RWPE2 (cell line): ENCODE measurements around the gene GPR63.

Experiments
- ATAC-seq: fragments of 200-7000 bp; cut with Tn5 transposase; 3 replicates; pipeline ENCODE4 v1.9.1; 2021; ENCODE audit warnings: low read depth
- DNase-seq: peaks from one replicate; pipeline ENCODE4 v3.0.0-alpha.2; 2020; ENCODE audit warnings: low spot score
- H3K27ac ChIP-seq: fragments of 450-650 bp; 2 replicates; pipeline ENCODE4 v1.5.1; 2017; ENCODE audit warnings: mild to moderate bottlenecking; ENCODE audit not compliant: poor library complexity, severe bottlenecking
- H3K27me3 ChIP-seq: fragments of 250-450 bp; sonication (Bioruptor Pico); 2 replicates; pipeline ENCODE4 v1.5.1; 2021; ENCODE audit warnings: mild to moderate bottlenecking, moderate library complexity; ENCODE audit not compliant: insufficient read depth, poor library complexity, severe bottlenecking
- H3K36me3 ChIP-seq: fragments of 250-450 bp; sonication (Bioruptor Pico); 2 replicates; pipeline ENCODE4 v1.5.1; 2020; ENCODE audit warnings: low read depth, mild to moderate bottlenecking, moderate library complexity
- H3K4me1 ChIP-seq: fragments of 250-450 bp; sonication (Bioruptor Pico); 2 replicates; pipeline ENCODE4 v1.5.1; 2021; ENCODE audit warnings: mild to moderate bottlenecking, moderate library complexity; ENCODE audit not compliant: insufficient read depth, poor library complexity, severe bottlenecking
- H3K4me3 ChIP-seq: fragments of 250-450 bp; sonication (Bioruptor Pico); 2 replicates; pipeline ENCODE4 v1.5.1; 2021; ENCODE audit warnings: mild to moderate bottlenecking, moderate library complexity; ENCODE audit not compliant: severe bottlenecking
- H3K9me3 ChIP-seq: fragments of 250-450 bp; sonication (Bioruptor Pico); 2 replicates; pipeline ENCODE4 v1.5.1; 2021; ENCODE audit warnings: mild to moderate bottlenecking, moderate library complexity; ENCODE audit not compliant: severe bottlenecking
- TF ChIP-seq, protein P1 (sequence below): fragments of 450-650 bp; IDR thresholded peaks from one replicate; pipeline ENCODE4 v1.5.1; 2017; ENCODE audit warnings: mild to moderate bottlenecking, moderate library complexity; ENCODE audit not compliant: poor library complexity, severe bottlenecking

The GPR63 gene

DNA sequence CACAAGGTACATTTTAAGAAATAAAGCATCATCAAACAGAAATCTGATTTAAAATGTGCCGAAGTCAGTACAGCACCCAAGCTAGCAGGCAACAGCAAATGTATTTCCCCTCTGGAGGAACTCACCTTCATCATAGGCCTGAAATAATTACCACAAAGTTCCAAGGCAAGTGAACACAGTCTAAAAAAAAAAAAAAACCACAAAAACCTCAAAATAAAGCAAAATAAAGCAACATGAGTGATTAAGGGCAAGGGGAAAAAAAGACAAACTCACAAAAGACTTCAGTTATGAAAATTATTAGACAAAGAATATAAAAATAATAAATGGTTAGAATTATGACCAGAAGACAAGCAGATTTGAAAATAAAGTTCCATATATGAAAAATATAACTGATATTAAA lies 10.4 kb downstream of the GPR63 start:
- TF ChIP-seq, protein P1, sequence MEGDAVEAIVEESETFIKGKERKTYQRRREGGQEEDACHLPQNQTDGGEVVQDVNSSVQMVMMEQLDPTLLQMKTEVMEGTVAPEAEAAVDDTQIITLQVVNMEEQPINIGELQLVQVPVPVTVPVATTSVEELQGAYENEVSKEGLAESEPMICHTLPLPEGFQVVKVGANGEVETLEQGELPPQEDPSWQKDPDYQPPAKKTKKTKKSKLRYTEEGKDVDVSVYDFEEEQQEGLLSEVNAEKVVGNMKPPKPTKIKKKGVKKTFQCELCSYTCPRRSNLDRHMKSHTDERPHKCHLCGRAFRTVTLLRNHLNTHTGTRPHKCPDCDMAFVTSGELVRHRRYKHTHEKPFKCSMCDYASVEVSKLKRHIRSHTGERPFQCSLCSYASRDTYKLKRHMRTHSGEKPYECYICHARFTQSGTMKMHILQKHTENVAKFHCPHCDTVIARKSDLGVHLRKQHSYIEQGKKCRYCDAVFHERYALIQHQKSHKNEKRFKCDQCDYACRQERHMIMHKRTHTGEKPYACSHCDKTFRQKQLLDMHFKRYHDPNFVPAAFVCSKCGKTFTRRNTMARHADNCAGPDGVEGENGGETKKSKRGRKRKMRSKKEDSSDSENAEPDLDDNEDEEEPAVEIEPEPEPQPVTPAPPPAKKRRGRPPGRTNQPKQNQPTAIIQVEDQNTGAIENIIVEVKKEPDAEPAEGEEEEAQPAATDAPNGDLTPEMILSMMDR, result no peak

DNA sequence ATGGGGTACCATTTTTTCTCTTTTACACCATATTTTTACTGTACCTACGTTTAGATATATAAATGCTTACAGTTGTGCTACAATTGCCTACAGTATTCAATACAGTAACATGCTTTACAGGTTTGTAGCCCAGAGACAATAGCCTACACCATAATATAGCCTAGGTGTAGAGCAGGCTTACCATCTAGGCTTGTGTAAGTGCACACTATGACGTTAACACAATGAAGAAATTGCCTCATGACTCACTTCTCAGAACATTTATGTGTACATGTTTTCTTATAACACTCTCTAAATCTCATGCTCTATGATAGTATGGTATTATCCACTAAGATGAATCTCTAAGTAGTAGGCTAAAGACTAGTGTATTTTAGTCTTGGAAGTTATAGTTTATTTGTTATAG lies 13.5 kb downstream of the GPR63 start:
- ATAC-seq, result no peak
- TF ChIP-seq, protein P1, result no peak
- H3K27me3 ChIP-seq, result no peaks in the 10 kb centered on the region

More for the DNA sequence above, 10.4 kb downstream of the GPR63 start:
- H3K27me3 ChIP-seq, result no peaks in the 10 kb centered on the region
- no peaks in the 10 kb centered on the region for H3K9me3 ChIP-seq
- H3K4me1 ChIP-seq, result no peaks in the 10 kb centered on the region
- no peak overlapping the region for H3K27ac ChIP-seq
- no peak for DNase-seq
- no peaks in the 10 kb centered on the region for H3K36me3 ChIP-seq
- ATAC-seq, result no peak
- H3K4me3 ChIP-seq, result no peak overlapping the region

DNA sequence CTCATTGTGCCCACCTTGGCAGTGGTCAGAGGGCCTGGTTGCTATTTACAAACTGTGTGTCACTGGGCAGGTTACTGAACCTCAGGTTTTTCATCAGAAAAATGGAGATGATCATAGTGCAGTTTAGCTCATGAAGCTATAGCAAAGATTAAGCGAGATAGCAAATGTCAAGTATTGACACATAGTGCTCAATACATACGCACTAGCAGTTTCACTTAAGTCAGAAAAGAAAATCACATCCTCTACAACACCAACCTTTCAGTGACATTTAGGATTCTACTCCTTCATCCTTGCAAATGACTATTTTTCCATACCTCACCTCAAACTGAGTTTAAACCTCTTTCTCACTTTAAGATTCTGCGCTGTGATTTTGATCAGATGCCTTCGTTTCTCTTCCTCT lies 16.2 kb downstream of the GPR63 start:
- H3K27ac ChIP-seq, result no peak overlapping the region
- H3K36me3 ChIP-seq, result no peaks in the 10 kb centered on the region
- H3K9me3 ChIP-seq, result no peaks in the 10 kb centered on the region
- no peaks in the 10 kb centered on the region for H3K4me1 ChIP-seq
- ATAC-seq, result no peak
- no peak for DNase-seq
- TF ChIP-seq, protein P1, result no peak
- H3K27me3 ChIP-seq, result no peaks in the 10 kb centered on the region
- H3K4me3 ChIP-seq, result no peak overlapping the region

More for the DNA sequence above, 13.5 kb downstream of the GPR63 start:
- Histone ChIP-seq H3K4me1 (no peaks in the 10 kb centered on the region), H3K4me3 (no peak overlapping the region), H3K9me3 (no peaks in the 10 kb centered on the region), H3K27ac (no peak overlapping the region), H3K36me3 (no peaks in the 10 kb centered on the region)
- DNase-seq, result no peak

DNA sequence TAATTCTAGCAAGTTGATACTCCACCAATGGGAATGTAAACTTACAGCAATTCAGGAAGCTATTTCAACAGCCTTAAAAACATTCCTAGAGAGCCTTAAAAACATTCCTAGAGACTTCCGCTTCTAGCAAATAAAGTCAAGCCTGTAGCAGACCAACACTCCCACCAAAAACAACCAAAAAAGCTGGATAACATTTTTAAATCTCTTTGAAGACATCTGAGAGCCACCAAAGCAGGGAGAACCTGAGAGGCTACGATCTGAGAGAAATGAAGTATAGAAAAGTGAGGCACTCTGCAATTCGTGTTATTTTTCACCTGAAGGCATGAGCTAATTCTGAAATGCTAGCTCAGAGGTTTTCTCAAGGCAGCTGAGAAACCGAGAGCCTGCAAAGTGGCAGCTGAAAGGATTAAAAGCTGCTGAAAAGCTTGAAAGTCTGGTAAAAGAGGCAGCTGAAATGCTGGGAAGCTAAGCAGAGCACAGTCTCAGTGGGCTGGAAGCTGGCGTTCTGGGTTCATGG lies 20.9 kb downstream of the GPR63 start:
- Histone ChIP-seq H3K9me3 (no peaks in the 10 kb centered on the region), H3K36me3 (no peaks in the 10 kb centered on the region), H3K4me1 (no peaks in the 10 kb centered on the region), H3K27me3 (no peaks in the 10 kb centered on the region), H3K27ac (no peak overlapping the region), H3K4me3 (no peak overlapping the region)
- TF ChIP-seq, protein P1, result no peak
- no peak for DNase-seq
- ATAC-seq, result no peak

DNA sequence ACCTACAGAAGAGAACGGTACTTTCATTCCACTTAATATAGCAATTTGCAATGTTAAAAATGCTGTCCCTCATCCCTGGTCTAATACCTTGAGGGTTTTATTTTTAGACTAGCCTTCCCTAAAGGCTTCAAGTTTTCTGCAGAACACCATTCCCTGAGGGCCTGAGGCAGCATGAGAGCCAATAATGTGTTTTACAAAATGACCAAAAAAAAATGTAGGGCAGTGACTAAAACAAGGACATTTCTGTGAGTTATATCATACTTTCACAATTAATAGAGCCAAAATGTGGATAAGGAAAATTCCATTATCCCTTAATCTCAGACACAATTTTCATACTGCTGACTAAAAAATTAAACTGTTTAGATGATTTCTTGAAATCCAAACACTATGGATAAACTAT lies 22.7 kb downstream of the GPR63 start:
- Histone ChIP-seq H3K36me3 (no peaks in the 10 kb centered on the region), H3K27me3 (no peaks in the 10 kb centered on the region), H3K4me1 (no peaks in the 10 kb centered on the region), H3K27ac (no peak overlapping the region), H3K9me3 (no peaks in the 10 kb centered on the region), H3K4me3 (no peak overlapping the region)
- ATAC-seq (no peak), DNase-seq (no peak)
- TF ChIP-seq, protein P1, result no peak
